HG02610 (cell line): ENCODE results near the gene EPHX1.

Source experiments
- ATAC-seq: cut with Tn5 transposase; IDR thresholded peaks from one replicate; pipeline ENCODE4 v1.9.1; 2021; ENCODE audit warnings: mild to moderate bottlenecking, moderate library complexity; ENCODE audit not compliant: unreplicated experiment

Gene EPHX1

DNA sequence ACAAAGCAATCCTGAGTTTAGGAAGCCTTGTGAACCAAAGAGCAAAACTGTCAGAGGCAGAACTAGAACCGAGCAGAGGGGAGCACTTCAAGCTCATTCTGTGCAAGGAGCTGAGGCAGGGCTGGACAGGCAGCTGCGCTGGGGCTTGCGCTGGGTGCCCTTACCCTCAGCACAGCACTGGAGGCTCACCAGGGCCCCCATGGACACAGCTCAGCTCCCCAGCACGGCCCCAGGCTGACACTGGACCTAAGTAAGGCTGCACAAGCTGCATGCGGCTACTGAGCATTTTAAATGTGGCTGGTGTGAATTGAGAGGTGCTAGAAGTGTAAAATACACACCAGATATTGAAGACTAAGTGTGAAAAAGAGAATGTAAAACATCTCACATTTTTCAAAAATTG is 50.2 kb downstream of the EPHX1 start:
- no peak for ATAC-seq

DNA sequence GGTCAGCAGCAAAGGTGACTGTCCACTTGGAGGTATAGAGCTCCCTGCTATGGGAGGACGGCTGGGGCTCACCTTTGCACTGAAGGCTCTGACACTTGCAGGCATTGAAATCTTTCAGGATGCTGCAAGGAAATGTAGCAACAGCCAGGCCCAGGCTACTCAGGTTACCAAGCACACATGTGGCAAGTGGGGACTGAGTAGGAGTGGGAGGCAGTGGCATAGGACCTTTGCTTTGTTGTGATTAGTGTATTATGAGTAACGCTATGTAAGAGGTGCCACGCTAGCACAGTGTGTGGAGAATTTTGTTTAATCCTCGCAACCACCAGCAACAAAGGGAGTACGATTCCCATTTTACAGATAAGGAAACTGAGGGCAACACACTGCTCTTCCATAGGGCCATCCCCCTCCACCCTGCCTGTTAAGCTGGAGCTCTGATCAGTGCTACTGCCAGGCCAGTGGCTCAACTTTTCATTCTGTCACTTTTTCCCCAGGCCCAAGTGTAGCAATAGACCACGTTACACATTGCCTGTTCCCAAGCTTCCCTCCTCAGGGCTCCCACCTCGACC is 51.0 kb downstream of the EPHX1 start:
- no peak for ATAC-seq

DNA sequence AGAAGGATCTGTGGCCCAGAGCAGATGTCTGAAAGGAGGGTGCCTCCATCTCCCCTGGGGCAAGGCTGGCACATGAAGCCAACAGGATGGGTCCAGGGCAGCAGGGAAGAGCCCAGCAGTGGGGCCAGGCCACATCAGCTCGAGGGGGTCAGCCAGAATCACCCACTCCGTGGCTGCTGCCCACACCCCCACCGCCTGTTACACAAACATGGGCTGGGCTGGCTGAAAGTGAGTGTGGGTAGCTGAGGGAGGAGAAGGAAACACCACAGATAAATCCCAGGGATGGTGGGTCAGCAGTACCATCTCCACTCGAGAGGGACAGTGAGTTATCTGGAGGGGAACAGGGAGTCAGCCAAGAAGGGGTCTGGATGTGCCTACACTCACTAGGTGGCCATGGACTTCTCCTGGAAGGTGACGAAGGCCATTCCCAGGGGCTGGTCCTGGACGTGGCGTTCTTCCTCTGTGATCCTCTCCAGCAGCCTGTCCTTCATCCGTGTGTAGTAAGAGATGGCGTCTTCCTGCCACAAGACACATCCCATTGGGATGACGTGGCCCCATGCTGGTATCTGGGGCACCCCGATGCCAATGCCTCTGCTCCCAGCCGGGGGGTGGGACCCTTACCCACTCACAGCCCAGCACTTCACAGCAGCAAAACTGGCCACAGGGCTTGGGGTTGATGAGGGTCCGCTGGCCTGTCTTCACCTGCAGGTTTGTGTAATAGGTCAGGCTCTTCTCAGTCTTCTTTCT is 52.1 kb downstream of the EPHX1 start:
- ATAC-seq, result no peak

- ATAC-seq, result no peak
These were observed 52.6 kb downstream of the EPHX1 start for GRCh38 chr1:225862581-225862950.

DNA sequence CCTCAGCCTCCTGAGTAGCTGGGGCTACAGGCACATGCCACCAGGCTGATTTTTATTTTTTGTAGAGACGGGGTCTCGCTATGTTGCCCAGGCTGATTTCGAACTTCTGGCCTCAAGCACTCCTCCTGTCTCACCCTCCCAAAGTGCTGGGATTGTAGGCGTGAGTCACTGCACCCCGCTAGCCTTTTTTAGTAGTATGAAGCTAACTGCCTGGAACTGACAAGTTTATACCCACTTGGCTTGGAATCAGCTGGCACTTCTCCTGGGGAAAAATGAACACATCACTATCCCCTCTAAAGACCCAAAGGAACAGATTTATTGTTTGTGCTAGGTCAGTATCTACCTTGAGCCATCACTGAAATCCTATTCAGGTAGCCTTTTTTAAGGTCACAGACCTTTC is 53.2 kb downstream of the EPHX1 start:
- ATAC-seq, result no peak

GRCh38 chr1:225865514-225865913 is 55.6 kb downstream of the EPHX1 start:
- no peak for ATAC-seq

- peak; percentile 80 for ATAC-seq
These were observed 56.3 kb downstream of the EPHX1 start for GRCh38 chr1:225866061-225866837.

- ATAC-seq, result no peak
These were observed 57.1 kb downstream of the EPHX1 start for GRCh38 chr1:225866981-225867380.

- no peak for ATAC-seq
These were observed 58.9 kb downstream of the EPHX1 start for GRCh38 chr1:225868631-225869330.

DNA sequence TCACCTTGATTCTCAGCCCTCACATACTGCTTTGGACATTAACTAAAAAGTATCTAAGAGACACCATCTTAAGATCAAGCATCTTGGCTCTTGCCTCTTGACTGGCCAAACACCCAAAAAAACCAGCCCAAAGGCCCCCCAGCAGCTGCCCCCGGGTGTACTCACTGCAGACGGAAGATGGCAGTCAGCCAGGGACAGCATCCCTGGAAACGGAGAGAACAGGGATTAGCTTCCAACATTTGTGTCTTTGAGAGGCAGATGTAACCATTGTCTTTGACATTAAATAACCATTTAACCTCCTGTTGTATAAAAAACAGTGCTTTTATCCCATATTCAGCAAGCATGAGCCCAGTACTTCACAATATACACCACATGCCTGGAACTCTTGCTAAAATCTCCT is 61.0 kb downstream of the EPHX1 start:
- no peak for ATAC-seq

DNA sequence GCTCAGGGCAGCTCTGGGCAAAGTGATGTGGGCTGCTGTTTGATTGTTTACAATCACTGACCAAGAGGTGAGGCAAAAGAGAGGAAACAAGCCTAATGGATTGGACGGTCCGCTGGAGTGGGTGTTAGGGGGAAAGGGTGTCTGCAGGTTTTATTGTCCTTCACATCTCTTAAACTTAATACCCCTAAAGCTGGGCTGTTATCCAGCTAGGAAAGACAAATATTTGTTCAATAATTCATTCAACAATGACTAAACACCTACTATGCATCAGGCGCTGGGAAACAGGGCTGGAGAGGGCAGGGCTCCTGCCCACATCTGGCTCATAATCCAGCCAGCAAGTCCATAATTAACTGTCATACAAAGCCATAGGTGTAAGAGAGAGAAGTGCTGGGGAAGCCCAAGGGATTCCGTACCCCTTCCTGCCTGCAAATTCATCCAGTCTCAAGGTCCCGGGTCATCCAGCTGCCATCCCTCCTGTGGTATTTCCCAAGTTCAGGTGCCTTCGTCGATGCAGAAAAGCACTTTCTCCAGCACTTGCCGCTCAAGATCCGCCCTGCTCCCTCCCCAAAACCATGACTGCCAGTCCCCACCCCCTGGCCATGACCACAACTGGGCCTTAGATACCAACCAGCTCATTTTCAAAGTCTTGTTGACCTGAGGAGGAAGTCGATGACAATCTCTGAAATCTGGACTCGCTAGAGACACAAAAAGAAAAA is 61.6 kb downstream of the EPHX1 start:
- no peak for ATAC-seq

DNA sequence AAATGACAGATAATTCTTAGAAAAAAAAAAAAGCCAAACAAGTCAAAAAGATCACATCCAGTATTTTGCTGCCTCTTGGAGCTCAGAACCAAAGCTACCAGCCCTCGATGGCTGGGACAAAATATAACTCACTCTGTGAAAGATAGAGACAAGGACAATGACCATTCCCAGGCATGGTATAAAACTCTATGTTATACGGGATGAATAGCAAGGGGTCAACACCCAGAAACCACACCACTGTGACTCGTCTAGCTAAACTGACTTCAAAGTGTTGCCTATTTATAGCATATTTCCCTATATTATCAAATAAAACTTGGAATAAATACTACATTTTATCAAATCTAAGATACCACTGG is 62.1 kb downstream of the EPHX1 start:
- ATAC-seq, result no peak

GRCh38 chr1:225873281-225873850 is 63.4 kb downstream of the EPHX1 start:
- ATAC-seq, result no peak

GRCh38 chr1:225874431-225874830 is 64.5 kb downstream of the EPHX1 start:
- ATAC-seq, result no peak

GRCh38 chr1:225875044-225875815 is 65.3 kb downstream of the EPHX1 start:
- no peak for ATAC-seq

GRCh38 chr1:225876900-225877510 is 67.1 kb downstream of the EPHX1 start:
- no peak for ATAC-seq

GRCh38 chr1:225877580-225877979 is 67.7 kb downstream of the EPHX1 start:
- ATAC-seq, result no peak

- no peak for ATAC-seq
These were observed 68.4 kb downstream of the EPHX1 start for GRCh38 chr1:225878282-225878681.

GRCh38 chr1:225879521-225880221 is 69.7 kb downstream of the EPHX1 start:
- no peak for ATAC-seq
